Activated CD8-positive, alpha-beta memory T cell treated with anti-CD3 and anti-CD28 coated beads, Interleukin-2, amount 50 U/mL, for 24 hours (primary cell): ENCODE results near the gene MTURN.

Source experiments
- DNase-seq: peaks from one replicate; pipeline ENCODE4 v3.0.0-alpha.2; 2020; ENCODE audit errors: extremely low read depth

The MTURN gene

GRCh38 chr7:30206942-30207341 is 72.2 kb downstream of the MTURN start:
- DNase-seq = no peak

- no peak for DNase-seq
These were observed 72.6 kb downstream of the MTURN start for GRCh38 chr7:30207376-30207775.

DNA sequence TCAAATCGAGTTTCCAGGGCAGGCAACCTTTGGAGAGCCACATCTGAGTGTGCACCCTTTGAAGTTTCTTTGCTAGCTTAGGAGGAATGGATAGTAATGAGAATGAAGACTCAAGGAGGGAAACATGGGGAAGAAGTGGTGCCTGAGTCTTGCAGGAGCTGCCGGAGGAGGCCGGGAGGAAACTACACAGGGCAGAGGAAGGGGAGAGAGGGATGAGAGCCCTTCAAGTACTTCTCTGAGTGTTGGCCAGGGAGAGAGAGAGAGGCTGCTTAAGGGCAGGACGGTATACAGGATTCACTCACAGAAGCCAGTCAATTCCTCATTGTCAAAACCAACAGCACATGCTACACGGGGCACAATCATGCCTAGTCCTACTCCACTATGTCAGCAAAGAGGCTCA is 75.2 kb downstream of the MTURN start:
- DNase-seq = no peak
